ENCODE results near the gene CACNA1D.

The CACNA1D gene

GRCh38 chr3:53716998-53717397 lies 222.6 kb downstream of the CACNA1D start:
- no peak for DNase-seq (ENCODE audit: low spot score)
- in situ Hi-C loops (cut with MboI; ENCODE audit: low sequenced_read_pairs, unreplicated experiment) = loop anchor here (10.0 kb wide), 1 partner anchor 342 kb away; no protein-coding TSS in a partner anchor
- no peak for TF ChIP-seq CTCF (IDR thresholded peaks at IDR 0.05; ENCODE audit: borderline replicate concordance, control extremely low read depth, extremely low read depth, insufficient read depth, missing control alignments)

- no peak for TF ChIP-seq CTCF (IDR thresholded peaks at IDR 0.05; ENCODE audit: borderline replicate concordance, control extremely low read depth, extremely low read depth, insufficient read depth, missing control alignments)
- in situ Hi-C loops (cut with MboI; ENCODE audit: low sequenced_read_pairs, unreplicated experiment) = loop anchor here (10.0 kb wide), 1 partner anchor 344 kb away; no protein-coding TSS in a partner anchor
Measured at GRCh38 chr3:53718462-53718861, 224.1 kb downstream of the CACNA1D start.

GRCh38 chr3:53719796-53720195 lies 225.4 kb downstream of the CACNA1D start:
- in situ Hi-C loops (cut with MboI; ENCODE audit: low sequenced_read_pairs, unreplicated experiment) = loop anchor here (10.0 kb wide), 1 partner anchor 345 kb away; no protein-coding TSS in a partner anchor
- no peak for DNase-seq (ENCODE audit: low spot score)
- no peak for TF ChIP-seq CTCF (IDR thresholded peaks at IDR 0.05; ENCODE audit: borderline replicate concordance, control extremely low read depth, extremely low read depth, insufficient read depth, missing control alignments)

More at GRCh38 chr3:53718462-53718861, 224.1 kb downstream of the CACNA1D start:
- DNase-seq (ENCODE audit: low spot score) = no peak

GRCh38 chr3:53721187-53722119 lies 227.0 kb downstream of the CACNA1D start:
- in situ Hi-C loops (cut with MboI; ENCODE audit: low sequenced_read_pairs, unreplicated experiment) = no loop called here
- DNase-seq (ENCODE audit: low spot score) = no peak
- no peak for TF ChIP-seq CTCF (IDR thresholded peaks at IDR 0.05; ENCODE audit: borderline replicate concordance, control extremely low read depth, extremely low read depth, insufficient read depth, missing control alignments)

GRCh38 chr3:53724566-53724965 lies 230.2 kb downstream of the CACNA1D start:
- no peak for DNase-seq (ENCODE audit: low spot score)
- no peak for TF ChIP-seq CTCF (IDR thresholded peaks at IDR 0.05; ENCODE audit: borderline replicate concordance, control extremely low read depth, extremely low read depth, insufficient read depth, missing control alignments)
- in situ Hi-C loops (cut with MboI; ENCODE audit: low sequenced_read_pairs, unreplicated experiment) = no loop called here

GRCh38 chr3:53725387-53725995 lies 231.1 kb downstream of the CACNA1D start:
- DNase-seq (ENCODE audit: low spot score) = no peak
- in situ Hi-C loops (cut with MboI; ENCODE audit: low sequenced_read_pairs, unreplicated experiment) = no loop called here
- TF ChIP-seq CTCF (IDR thresholded peaks at IDR 0.05; ENCODE audit: borderline replicate concordance, control extremely low read depth, extremely low read depth, insufficient read depth, missing control alignments) = no peak

Measured in GM13976 (cell line).